GM21447 (cell line): Measurements from ENCODE around the gene SMIM7.

Experiments
- ATAC-seq: cut with Tn5 transposase; IDR thresholded peaks from one replicate; pipeline ENCODE4 v1.9.1; 2021; ENCODE audit not compliant: unreplicated experiment

SMIM7 gene

GRCh38 chr19:16598848-16599247 is 61.1 kb downstream of the SMIM7 start:
- no peak for ATAC-seq

- ATAC-seq: no peak
Measured at GRCh38 chr19:16596399-16596798, 63.5 kb downstream of the SMIM7 start.
